ENCODE measurements around the gene COL2A1. TPM values are rescaled to one million over a fixed set of nuclear protein-coding genes. Genes with fewer than 3 reads are reported as not detected.
"Not testable (repeated sequence)": the region's sequence is repeated elsewhere in the genome, so short reads cannot be mapped to it uniquely, and the experiment has no call there.

COL2A1 gene
- total and polyA plus RNA-seq, 4 donors = 321 TPM; not detected in 3

DNA sequence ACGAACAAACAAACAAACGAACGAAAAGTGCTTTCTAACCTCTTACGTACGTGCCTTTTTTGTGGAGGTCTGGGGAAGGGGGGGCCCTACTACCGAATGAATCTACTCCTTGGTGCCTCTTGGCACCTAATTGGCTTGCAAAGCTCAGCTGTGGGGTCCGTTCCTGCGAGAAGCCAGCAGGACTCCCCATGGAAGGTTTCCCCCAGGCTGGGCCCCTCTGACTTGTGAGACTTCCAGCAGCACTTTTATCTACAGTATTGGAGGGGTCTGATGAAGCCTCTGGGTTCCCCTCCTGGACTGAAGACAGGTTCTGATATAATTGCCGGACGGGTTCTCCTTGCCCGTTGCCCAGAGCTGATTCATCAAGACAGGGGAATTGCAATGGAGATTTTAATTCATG, 42.1 kb downstream of the COL2A1 start:
- Histone ChIP-seq H3K36me3 (ENCODE audit: control insufficient read depth in 4 of 4, insufficient read depth in 3 of 4, low read depth in 1 of 4, low read length in 3 of 4) (peaks cover 0 to under 1% (median 0%) of the 10 kb centered on the region in 4 donors), H3K27ac (ENCODE audit: low read depth in 1 of 2, low read length in 2 of 2) (no peak overlapping the region), H3K9me3 (ENCODE audit: control insufficient read depth in 4 of 4, low read length in 3 of 4) (no peaks in the 10 kb centered on the region), H3K4me3 (ENCODE audit: low read depth in 1 of 3, low read length in 3 of 3) (no peak overlapping the region), H3K27me3 (ENCODE audit: control insufficient read depth in 4 of 4, insufficient read depth in 4 of 4, low read length in 3 of 4) (no peaks in the 10 kb centered on the region), H3K4me1 (ENCODE audit: control insufficient read depth in 4 of 4, insufficient read depth in 4 of 4, low read length in 3 of 4) (peaks cover 0 to 8% (median 6%) of the 10 kb centered on the region in 4 donors), H3K9ac (ENCODE audit: low read depth in 1 of 2, low read length in 2 of 2) (no peak overlapping the region)
- WGBS = 88% methylated on average over 11 of the region's 11 CpGs
- DNase-seq (ENCODE audit: low spot score) = no peak
- TF ChIP-seq JUND (IDR thresholded peaks at IDR 0.05) (no peak), GABPA (IDR thresholded peaks at IDR 0.05 in 1 of 2, conservative IDR thresholded peaks at IDR 0.05 in 1 of 2) (no peak), HNF4A (conservative IDR thresholded peaks at IDR 0.05) (no peak), FOXA2 (IDR thresholded peaks at IDR 0.05) (no peak), SP1 (IDR thresholded peaks at IDR 0.05) (no peak), NR2F2 (IDR thresholded peaks at IDR 0.05) (no peak), YY1 (IDR thresholded peaks at IDR 0.05) (no peak), RAD21 (IDR thresholded peaks at IDR 0.05) (no peak), FOXA1 (IDR thresholded peaks at IDR 0.05) (no peak)
- TF ChIP-seq, protein P1, sequence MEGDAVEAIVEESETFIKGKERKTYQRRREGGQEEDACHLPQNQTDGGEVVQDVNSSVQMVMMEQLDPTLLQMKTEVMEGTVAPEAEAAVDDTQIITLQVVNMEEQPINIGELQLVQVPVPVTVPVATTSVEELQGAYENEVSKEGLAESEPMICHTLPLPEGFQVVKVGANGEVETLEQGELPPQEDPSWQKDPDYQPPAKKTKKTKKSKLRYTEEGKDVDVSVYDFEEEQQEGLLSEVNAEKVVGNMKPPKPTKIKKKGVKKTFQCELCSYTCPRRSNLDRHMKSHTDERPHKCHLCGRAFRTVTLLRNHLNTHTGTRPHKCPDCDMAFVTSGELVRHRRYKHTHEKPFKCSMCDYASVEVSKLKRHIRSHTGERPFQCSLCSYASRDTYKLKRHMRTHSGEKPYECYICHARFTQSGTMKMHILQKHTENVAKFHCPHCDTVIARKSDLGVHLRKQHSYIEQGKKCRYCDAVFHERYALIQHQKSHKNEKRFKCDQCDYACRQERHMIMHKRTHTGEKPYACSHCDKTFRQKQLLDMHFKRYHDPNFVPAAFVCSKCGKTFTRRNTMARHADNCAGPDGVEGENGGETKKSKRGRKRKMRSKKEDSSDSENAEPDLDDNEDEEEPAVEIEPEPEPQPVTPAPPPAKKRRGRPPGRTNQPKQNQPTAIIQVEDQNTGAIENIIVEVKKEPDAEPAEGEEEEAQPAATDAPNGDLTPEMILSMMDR (IDR thresholded peaks at IDR 0.05; ENCODE audit: low read depth, low read length, missing input control) = no peak
- TF ChIP-seq, protein P2, sequence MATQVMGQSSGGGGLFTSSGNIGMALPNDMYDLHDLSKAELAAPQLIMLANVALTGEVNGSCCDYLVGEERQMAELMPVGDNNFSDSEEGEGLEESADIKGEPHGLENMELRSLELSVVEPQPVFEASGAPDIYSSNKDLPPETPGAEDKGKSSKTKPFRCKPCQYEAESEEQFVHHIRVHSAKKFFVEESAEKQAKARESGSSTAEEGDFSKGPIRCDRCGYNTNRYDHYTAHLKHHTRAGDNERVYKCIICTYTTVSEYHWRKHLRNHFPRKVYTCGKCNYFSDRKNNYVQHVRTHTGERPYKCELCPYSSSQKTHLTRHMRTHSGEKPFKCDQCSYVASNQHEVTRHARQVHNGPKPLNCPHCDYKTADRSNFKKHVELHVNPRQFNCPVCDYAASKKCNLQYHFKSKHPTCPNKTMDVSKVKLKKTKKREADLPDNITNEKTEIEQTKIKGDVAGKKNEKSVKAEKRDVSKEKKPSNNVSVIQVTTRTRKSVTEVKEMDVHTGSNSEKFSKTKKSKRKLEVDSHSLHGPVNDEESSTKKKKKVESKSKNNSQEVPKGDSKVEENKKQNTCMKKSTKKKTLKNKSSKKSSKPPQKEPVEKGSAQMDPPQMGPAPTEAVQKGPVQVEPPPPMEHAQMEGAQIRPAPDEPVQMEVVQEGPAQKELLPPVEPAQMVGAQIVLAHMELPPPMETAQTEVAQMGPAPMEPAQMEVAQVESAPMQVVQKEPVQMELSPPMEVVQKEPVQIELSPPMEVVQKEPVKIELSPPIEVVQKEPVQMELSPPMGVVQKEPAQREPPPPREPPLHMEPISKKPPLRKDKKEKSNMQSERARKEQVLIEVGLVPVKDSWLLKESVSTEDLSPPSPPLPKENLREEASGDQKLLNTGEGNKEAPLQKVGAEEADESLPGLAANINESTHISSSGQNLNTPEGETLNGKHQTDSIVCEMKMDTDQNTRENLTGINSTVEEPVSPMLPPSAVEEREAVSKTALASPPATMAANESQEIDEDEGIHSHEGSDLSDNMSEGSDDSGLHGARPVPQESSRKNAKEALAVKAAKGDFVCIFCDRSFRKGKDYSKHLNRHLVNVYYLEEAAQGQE (IDR thresholded peaks at IDR 0.05) = no peak
- TF ChIP-seq, protein P3, sequence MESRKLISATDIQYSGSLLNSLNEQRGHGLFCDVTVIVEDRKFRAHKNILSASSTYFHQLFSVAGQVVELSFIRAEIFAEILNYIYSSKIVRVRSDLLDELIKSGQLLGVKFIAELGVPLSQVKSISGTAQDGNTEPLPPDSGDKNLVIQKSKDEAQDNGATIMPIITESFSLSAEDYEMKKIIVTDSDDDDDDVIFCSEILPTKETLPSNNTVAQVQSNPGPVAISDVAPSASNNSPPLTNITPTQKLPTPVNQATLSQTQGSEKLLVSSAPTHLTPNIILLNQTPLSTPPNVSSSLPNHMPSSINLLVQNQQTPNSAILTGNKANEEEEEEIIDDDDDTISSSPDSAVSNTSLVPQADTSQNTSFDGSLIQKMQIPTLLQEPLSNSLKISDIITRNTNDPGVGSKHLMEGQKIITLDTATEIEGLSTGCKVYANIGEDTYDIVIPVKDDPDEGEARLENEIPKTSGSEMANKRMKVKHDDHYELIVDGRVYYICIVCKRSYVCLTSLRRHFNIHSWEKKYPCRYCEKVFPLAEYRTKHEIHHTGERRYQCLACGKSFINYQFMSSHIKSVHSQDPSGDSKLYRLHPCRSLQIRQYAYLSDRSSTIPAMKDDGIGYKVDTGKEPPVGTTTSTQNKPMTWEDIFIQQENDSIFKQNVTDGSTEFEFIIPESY (IDR thresholded peaks at IDR 0.05) = no peak

DNA sequence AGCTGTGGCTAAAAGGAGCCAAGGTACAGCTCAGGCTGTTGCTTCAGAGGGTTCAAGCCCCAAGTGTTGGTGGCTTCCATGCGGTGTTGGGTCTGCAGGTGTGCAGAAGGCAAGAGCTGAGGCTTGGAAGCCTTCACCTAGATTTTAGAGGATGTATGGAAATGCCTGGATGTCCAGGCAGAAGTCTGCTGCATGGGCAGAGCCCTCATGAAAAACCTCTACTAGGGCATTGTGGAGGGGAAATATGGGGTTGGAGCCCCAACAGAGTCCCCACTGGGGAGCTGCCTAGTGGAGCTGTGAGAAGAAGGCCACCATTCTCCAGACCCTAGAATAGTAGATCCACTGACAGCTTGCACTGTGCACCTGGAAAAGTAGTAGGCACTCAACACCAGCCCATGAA, 46.6 kb downstream of the COL2A1 start:
- not testable (repeated sequence) for H3K9me3 ChIP-seq (ENCODE audit: control insufficient read depth in 4 of 4, low read length in 3 of 4); H3K27me3 ChIP-seq (ENCODE audit: control insufficient read depth in 4 of 4, insufficient read depth in 4 of 4, low read length in 3 of 4); DNase-seq (ENCODE audit: low spot score); H3K9ac ChIP-seq (ENCODE audit: low read depth in 1 of 2, low read length in 2 of 2); H3K36me3 ChIP-seq (ENCODE audit: control insufficient read depth in 4 of 4, insufficient read depth in 3 of 4, low read depth in 1 of 4, low read length in 3 of 4); H3K4me1 ChIP-seq (ENCODE audit: control insufficient read depth in 4 of 4, insufficient read depth in 4 of 4, low read length in 3 of 4); H3K27ac ChIP-seq (ENCODE audit: low read depth in 1 of 2, low read length in 2 of 2); H3K4me3 ChIP-seq (ENCODE audit: low read depth in 1 of 3, low read length in 3 of 3)
- WGBS = 92% methylated on average over 1 of the region's 1 CpG

All from liver (tissue), 9 donors.